ENCODE data around the gene MBP. TPM values are rescaled to one million over a fixed set of nuclear protein-coding genes. Genes with fewer than 3 reads are reported as not detected.

Gene MBP
- total RNA-seq (2016; rRNA removed; fragmentation: Illumina TruSeq; extraction: Trizol): 5.0 TPM in 2 replicates
- total RNA-seq (2016; cell fraction: cytosol; rRNA removed; fragmentation: Illumina TruSeq; extraction: Trizol; ENCODE audit: low read depth): 1.4 and 1.7 TPM in 2 replicates
- 4.7 TPM in 2 replicates for total RNA-seq (2016; cell fraction: insoluble cytoplasmic fraction; rRNA removed; fragmentation: Illumina TruSeq; extraction: Trizol)
- 1.8 and 2.3 TPM in 2 replicates for total RNA-seq (2016; cell fraction: membrane; rRNA removed; fragmentation: Illumina TruSeq; extraction: Trizol)
- 5.1 and 6.2 TPM in 2 replicates for total RNA-seq (2016; cell fraction: nucleus; rRNA removed; fragmentation: Illumina TruSeq; extraction: Trizol)
- polyA plus RNA-seq (2011; rRNA removed): 8.5 and 10.9 TPM in 2 replicates
- polyA plus RNA-seq (2011; cell fraction: cytosol; rRNA removed): 5.1 and 8.0 TPM in 2 replicates
- 14.4 and 16.4 TPM in 2 replicates for polyA plus RNA-seq (2011; cell fraction: nucleus; rRNA removed)
- 10.8 and 11.5 TPM in 2 replicates for polyA plus RNA-seq (2012)
- polyA plus RNA-seq (2016; cell fraction: cytosol; fragmentation: Illumina TruSeq; extraction: Trizol; ENCODE audit: low read depth): 0.49 and 0.51 TPM in 2 replicates
- polyA plus RNA-seq (2016; cell fraction: insoluble cytoplasmic fraction; fragmentation: Illumina TruSeq; extraction: Trizol; ENCODE audit: low read depth): 4.2 and 4.7 TPM in 2 replicates
- polyA plus RNA-seq (2016; cell fraction: membrane; fragmentation: Illumina TruSeq; extraction: Trizol; ENCODE audit: low read depth): 1.0 and 1.1 TPM in 2 replicates
- 4.4 and 5.6 TPM in 2 replicates for polyA plus RNA-seq (2016; cell fraction: nucleus; fragmentation: Illumina TruSeq; extraction: Trizol; ENCODE audit: insufficient read depth, low read depth)
- polyA minus RNA-seq (2011; rRNA and poly(A)+ RNA removed; ENCODE audit: low replicate concordance): 10.6 and 20.4 TPM in 2 replicates
- 7.3 and 8.8 TPM in 2 replicates for polyA minus RNA-seq (2011; cell fraction: cytosol; rRNA and poly(A)+ RNA removed)
- polyA minus RNA-seq (2011; cell fraction: nucleus; rRNA and poly(A)+ RNA removed): 19.0 and 19.6 TPM in 2 replicates
- percentile 54 among the genes with signal in this experiment for Bru-seq, nascent RNA
- percentile 51 among the genes with signal in this experiment for BruChase-seq, experiment 1, labeled RNA remaining after a 6-hour chase
- percentile 54 among the genes with signal in this experiment for BruChase-seq, experiment 2, labeled RNA remaining after a 2-hour chase
- long read RNA-seq, experiment 1, full-length matches to known transcripts: 4 of 8 reads
- long read RNA-seq, experiment 1, partial matches to known transcripts: 0 of 8 reads
- long read RNA-seq, experiment 1, other reads (novel, unspliced or antisense): 4 of 8 reads
- long read RNA-seq, experiment 2, full-length matches to known transcripts: 4 of 21 reads
- long read RNA-seq, experiment 2, partial matches to known transcripts: 0 of 21 reads
- long read RNA-seq, experiment 2, other reads (novel, unspliced or antisense): 17 of 21 reads

DNA sequence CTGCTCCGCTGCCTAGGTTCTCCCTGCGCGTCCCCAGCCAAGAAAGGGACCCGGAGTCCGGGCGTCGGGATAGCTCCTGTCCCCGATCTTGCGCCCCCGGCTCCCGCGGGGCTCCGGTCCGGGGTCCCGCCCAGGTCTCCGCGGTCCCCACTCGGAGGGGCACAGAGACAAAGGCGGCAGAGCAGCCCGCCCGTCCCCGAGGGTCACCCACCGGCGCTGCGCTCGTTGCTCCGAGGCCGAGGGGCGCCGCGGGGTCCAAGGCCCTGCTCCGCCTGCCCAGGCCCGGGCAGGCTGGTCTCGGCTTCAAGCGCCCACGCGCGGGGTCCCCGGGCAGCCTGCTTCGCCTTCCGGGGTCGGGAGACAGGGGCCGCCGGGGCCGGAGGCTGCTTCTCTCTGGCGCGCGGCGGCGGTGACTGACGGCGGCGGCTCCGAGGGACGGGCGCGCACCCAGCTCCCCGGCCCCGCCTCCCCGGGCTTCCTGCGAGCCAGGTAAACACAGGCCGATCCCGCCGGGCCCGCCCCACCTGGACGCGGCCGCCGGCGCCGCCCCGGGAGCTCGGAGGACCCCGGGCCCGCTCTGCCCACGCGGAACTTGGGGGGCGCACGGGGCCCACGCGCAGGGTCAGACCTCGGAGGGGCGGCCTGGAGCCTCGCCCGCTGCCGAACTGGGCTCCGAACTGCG, at the start of gene MBP:
TSS of gene MBP (minus strand) at position 415 of the 682 bp plus-strand sequence. CDS start 27,522 bp downstream, outside the sequence.
- Histone ChIP-seq H3K9me3 (ENCODE audit: low read length) (no peaks in the 10 kb centered on the region), H4K20me1 (ENCODE audit: insufficient read depth, low read length) (no peaks in the 10 kb centered on the region; the same call in 1 of the 2 replicates), H3K27ac (ENCODE audit: extremely low read length, insufficient read depth, low read length) (no peak within 1 kb of the TSS), H3K4me1 (ENCODE audit: insufficient read depth, low read length) (peaks cover 36% of the 10 kb centered on the region), H3K36me3 (replicated peaks in 1 of 2; ENCODE audit: control insufficient read depth in 1 of 2, insufficient read depth in 2 of 2, low read length in 2 of 2) (no peaks in the 10 kb centered on the region), H3K9ac (ENCODE audit: insufficient read depth, low read depth, low read length) (peak within 1 kb of the TSS; percentile 75), H3K79me2 (ENCODE audit: insufficient read depth, low read length) (peaks cover 6% of the 10 kb centered on the region), H3K27me3 (ENCODE audit: control insufficient read depth in 1 of 2, insufficient read depth in 2 of 2, low read length in 2 of 2) (peaks cover 4 to 36% of the 10 kb centered on the region in 2 experiments; a peak in 4 of 5 replicates), H2AFZ (ENCODE audit: low read length) (no peak within 1 kb of the TSS), H3K4me2 (ENCODE audit: low read depth, low read length) (peak within 1 kb of the TSS; percentile 84), H3K4me3 (replicated peaks in 1 of 3; ENCODE audit: insufficient read depth in 1 of 3, low read depth in 2 of 3, low read length in 3 of 3) (peak within 1 kb of the TSS; percentile 66 to 82 (median 73))
- BruUV-seq (replicated peaks): TSS peak; percentile 51
- ChIA-PET POLR2A (interaction anchor here (2.7 kb wide), 1 partner anchor 18 kb away, joined by 19 read pairs; no protein-coding TSS in a partner anchor), CTCF (ENCODE audit: low intra/inter-chr PET ratio, low total read pairs) (interaction anchor here (1.8 kb wide), 1 partner anchor 16 kb away, joined by 3 read pairs; no protein-coding TSS in a partner anchor)
- no CpG with 5 or more reads among the region's 88 CpGs for WGBS (ENCODE audit: low lambda C conversion rate)
- intact Hi-C loops (cut with micrococcal nuclease; ENCODE audit: unreplicated experiment) (loop anchor here (1.0 to 5.0 kb wide), 4 partner anchors 18 to 235 kb away; no protein-coding TSS in a partner anchor), in situ Hi-C loops (cut with HindIII; ENCODE audit: extremely low pct_ligation_motif_present, low pct_unique_long_range_greater_than_20kb) (no loop called here)
- FAIRE-seq: no peak
- no peak for DNase-seq (ENCODE audit: low spot score)
- peak; percentile 82 for ATAC-seq
- TF ChIP-seq FOXC1 (CRISPR knock-in tag; IDR thresholded peaks at IDR 0.05; ENCODE audit: borderline replicate concordance) (0 out of 2 replicates have a peak, but pooled peaks have one; percentile 29), GABPB1 (CRISPR knock-in tag; IDR thresholded peaks at IDR 0.05) (peak; percentile 18; the same call in 1 of the 2 replicates), ZNF414 (CRISPR knock-in tag; IDR thresholded peaks at IDR 0.05) (0 out of 2 replicates have a peak, but pooled peaks have one; percentile 31), ELF3 (CRISPR knock-in tag; IDR thresholded peaks at IDR 0.05) (peak; percentile 30; the same call in 1 of the 2 replicates), SKI (IDR thresholded peaks at IDR 0.05; ENCODE audit: partially characterized antibody) (peak; percentile 9), RNF2 (conservative IDR thresholded peaks at IDR 0.05; ENCODE audit: low read depth) (peak; percentile 76), KDM2A (CRISPR knock-in tag; IDR thresholded peaks at IDR 0.05; ENCODE audit: borderline replicate concordance, low read depth) (peak; percentile 5; the same call in 1 of the 2 replicates)
- TF ChIP-seq, protein P1, sequence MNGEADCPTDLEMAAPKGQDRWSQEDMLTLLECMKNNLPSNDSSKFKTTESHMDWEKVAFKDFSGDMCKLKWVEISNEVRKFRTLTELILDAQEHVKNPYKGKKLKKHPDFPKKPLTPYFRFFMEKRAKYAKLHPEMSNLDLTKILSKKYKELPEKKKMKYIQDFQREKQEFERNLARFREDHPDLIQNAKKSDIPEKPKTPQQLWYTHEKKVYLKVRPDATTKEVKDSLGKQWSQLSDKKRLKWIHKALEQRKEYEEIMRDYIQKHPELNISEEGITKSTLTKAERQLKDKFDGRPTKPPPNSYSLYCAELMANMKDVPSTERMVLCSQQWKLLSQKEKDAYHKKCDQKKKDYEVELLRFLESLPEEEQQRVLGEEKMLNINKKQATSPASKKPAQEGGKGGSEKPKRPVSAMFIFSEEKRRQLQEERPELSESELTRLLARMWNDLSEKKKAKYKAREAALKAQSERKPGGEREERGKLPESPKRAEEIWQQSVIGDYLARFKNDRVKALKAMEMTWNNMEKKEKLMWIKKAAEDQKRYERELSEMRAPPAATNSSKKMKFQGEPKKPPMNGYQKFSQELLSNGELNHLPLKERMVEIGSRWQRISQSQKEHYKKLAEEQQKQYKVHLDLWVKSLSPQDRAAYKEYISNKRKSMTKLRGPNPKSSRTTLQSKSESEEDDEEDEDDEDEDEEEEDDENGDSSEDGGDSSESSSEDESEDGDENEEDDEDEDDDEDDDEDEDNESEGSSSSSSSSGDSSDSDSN (CRISPR knock-in tag; IDR thresholded peaks at IDR 0.05): peak; percentile 46; the same call in 1 of the 2 replicates
- TF ChIP-seq, protein P2, sequence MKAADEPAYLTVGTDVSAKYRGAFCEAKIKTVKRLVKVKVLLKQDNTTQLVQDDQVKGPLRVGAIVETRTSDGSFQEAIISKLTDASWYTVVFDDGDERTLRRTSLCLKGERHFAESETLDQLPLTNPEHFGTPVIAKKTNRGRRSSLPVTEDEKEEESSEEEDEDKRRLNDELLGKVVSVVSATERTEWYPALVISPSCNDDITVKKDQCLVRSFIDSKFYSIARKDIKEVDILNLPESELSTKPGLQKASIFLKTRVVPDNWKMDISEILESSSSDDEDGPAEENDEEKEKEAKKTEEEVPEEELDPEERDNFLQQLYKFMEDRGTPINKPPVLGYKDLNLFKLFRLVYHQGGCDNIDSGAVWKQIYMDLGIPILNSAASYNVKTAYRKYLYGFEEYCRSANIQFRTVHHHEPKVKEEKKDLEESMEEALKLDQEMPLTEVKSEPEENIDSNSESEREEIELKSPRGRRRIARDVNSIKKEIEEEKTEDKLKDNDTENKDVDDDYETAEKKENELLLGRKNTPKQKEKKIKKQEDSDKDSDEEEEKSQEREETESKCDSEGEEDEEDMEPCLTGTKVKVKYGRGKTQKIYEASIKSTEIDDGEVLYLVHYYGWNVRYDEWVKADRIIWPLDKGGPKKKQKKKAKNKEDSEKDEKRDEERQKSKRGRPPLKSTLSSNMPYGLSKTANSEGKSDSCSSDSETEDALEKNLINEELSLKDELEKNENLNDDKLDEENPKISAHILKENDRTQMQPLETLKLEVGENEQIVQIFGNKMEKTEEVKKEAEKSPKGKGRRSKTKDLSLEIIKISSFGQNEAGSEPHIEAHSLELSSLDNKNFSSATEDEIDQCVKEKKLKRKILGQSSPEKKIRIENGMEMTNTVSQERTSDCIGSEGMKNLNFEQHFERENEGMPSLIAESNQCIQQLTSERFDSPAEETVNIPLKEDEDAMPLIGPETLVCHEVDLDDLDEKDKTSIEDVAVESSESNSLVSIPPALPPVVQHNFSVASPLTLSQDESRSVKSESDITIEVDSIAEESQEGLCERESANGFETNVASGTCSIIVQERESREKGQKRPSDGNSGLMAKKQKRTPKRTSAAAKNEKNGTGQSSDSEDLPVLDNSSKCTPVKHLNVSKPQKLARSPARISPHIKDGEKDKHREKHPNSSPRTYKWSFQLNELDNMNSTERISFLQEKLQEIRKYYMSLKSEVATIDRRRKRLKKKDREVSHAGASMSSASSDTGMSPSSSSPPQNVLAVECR (CRISPR knock-in tag; IDR thresholded peaks at IDR 0.05; ENCODE audit: borderline replicate concordance): peak; percentile 61; the same call in 1 of the 2 replicates

All from HepG2 (cell line).